HG02840 (cell line): ENCODE measurements around the gene KCNC2.
"Not testable (repeated sequence)": the region's sequence is repeated elsewhere in the genome, so short reads cannot be mapped to it uniquely, and the experiment has no call there.

Experiments used
- ATAC-seq: cut with Tn5 transposase; IDR thresholded peaks from one replicate; pipeline ENCODE4 v1.9.1; 2021; ENCODE audit warnings: mild to moderate bottlenecking, moderate library complexity, moderate number of reproducible peaks; ENCODE audit not compliant: unreplicated experiment, low FRiP score

Gene KCNC2

DNA sequence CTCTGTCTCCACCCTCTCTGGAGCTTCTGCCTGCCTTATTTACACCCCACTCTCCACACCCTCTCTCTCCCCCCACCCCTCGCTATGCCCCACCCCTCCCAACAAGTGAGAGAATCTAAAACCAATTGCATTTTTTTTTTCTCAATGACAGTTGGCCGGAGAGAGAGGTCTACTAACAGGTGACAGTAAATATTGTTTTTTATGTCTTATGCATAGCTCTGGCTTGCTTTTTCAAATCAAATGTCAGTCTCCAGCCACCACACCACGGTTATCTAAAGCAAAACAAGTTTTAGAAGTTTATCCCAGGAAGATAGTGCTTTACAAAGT, at the start of gene KCNC2:
Gene KCNC2, minus strand, starts transcription at position 28 of the 327 bp plus-strand sequence.
- no peak for ATAC-seq

DNA sequence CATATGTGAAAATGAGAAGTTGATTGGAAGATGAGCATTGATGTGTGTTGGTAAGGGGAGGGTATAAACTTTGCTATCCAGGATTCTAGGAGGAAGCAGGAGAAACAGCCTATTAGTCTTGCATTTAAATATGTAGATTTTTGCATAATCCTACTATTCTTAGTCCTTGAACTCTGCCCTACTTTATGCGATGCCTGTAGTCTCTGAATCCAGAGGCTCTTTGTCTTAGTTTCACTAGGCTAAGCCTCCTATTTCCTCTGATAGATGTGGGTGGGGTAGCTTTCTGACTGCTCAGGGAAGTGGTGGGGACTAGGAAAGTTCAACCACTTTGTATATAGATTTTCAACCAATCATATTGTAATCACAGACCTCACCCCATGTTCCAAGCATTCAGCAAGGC, 49.5 kb upstream of the KCNC2 start:
- no peak for ATAC-seq

DNA sequence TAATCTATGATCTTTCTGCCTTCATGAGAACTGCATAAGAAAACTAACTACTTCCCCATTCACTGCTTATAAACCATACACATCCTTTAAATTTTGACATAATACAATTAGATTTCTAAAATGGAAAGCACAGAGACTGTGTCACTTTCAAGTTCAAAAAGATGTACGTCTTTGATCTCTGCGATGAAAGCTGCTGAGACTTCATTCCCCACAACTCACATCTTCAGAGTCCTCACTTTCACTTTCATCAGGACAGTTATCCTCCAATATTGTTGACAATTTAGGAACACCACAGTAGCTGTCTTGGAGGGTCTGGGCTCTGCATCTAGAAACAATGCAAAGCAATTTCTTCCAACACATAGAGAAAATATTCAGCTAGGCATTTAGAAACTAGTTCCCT, 47.9 kb upstream of the KCNC2 start:
- ATAC-seq, result no peak

DNA sequence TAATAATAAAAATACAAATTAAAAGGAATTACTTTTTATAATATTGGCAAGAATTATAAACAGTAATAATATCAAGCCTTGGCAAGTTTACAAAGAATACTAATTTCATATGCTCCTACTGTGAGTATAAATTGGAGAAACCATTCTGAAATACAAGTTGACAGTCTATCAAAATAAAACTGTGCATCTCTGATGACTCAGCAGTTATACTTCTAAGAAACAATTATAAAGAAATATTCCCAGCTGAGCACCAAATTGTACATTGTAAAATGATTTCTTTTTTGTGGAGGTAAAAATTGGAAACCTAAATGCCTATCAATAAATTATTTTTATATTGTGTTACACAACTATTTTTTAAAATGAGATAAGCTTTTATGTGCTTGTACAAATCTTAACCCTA, 35.5 kb upstream of the KCNC2 start:
- ATAC-seq, result no peak

DNA sequence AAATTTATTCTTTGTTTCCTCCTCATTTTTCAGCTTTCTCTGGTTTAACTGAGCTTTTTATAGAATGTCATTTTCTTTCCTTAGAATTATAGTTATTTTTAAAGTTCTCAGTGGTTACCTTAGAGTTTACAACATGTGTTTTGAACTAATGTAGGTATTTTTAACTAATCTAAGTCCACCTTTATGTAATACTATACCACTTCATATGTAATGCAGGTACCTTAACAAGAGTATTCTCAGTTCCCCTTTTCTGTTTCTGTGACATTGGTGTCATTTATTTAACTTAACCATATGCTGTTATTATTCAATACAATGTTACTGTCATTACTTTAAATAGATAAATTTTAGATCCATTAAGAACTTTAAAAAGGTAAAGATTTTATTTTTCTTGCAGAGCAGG, 30.3 kb upstream of the KCNC2 start:
- ATAC-seq, result no peak

DNA sequence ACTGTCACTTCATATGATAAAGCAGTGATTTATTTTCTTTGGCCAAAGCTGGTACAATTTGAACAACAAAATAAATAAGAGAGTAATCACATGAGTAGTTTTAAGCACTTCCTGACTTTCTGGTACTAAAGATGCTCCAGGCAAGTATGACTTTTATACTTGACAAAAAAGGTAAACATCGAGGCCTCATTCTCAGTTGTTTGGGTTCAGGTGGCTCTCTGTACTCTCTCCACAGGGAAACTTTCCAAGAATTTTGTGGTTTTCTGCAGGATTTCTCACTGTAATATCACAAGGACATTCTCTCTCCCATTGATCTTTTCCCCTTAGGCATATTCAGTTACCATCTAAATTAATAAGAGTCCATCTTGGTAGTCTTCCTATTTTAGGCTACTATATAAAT, 26.6 kb upstream of the KCNC2 start:
- ATAC-seq, result no peak

DNA sequence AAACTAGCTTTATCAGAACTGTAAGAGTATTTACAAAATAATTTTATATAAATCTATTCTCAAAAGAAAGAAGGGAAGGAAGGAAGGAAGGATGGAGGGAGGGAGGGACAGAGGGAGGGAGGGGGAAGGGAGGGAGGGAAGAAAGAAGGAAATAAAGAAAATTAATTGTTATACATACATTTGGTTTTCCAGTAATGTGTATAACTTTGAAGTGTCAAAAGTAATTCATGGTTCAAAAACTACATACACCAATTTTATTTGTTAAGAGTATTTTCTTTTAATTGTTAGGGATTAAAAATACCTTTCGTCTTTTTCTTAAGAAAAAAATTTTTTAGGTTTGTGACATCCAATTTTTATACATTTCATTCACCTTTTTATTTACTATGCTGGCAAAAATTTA, 17.5 kb upstream of the KCNC2 start:
- ATAC-seq, result no peak

DNA sequence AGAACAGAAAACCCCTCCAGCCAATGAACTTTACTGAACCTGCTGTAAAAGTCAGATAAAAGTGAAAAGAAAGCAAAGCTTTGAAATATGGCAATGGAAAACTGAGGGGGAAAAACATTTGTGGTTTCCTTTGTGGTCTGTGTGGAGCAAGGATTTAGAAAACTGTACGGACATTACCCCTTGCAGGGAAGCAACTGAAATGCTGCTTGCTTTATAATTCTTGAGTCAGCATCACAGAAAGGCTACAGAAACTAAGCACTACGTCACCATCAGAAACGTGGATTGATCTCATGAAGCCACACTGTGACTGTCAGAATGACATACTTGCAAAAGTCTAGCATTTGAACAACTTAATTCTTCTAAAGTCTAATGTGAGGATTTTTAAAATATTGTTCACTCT, 2.4 kb upstream of the KCNC2 start:
- no peak for ATAC-seq

DNA sequence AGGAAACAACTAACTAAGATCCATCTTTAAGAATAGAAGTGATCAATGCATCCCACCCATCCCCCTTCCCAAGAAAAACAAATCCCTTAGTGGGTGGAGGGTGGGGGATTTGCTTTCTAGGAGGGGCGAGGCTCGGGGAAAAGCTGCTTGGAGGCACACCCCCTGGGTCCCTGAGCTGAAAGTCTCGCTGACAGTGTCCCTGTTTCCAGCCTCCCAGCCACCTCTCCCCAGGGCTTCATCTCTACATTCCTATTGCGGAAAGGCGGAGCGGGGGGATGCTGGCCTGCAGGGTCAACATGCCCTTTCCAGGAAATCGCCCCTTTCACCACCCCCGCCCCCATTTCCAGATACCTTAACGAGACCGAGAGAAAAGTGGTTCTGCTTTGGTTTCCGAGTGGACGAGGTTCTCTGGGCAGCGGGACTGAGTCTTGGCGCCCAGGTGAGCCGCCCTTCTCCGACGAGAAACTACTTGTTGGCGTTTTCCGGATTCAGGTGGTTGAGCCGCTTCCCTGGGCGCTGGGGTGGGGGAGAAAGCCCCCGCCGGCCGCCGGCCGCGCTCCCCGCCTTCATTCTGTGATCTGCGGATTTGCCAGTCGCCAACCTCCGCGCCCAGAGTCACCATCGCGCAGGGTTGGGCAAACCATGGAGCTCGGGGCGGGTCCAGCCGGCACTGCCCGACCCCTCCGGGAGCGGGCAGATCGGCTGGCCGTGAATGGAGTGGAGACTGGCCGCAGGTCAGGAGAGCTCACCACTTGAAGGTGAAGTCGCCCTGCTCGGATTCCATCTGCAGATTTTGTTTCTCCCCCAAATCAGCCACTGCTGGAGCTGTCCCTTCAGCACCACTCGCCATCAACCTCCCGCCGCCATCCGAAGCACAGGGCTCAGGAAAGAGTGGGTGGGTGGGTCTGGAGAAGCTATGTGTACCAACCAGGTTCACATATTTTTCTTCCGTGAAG, 505 bp downstream of the KCNC2 start:
- no peak for ATAC-seq

DNA sequence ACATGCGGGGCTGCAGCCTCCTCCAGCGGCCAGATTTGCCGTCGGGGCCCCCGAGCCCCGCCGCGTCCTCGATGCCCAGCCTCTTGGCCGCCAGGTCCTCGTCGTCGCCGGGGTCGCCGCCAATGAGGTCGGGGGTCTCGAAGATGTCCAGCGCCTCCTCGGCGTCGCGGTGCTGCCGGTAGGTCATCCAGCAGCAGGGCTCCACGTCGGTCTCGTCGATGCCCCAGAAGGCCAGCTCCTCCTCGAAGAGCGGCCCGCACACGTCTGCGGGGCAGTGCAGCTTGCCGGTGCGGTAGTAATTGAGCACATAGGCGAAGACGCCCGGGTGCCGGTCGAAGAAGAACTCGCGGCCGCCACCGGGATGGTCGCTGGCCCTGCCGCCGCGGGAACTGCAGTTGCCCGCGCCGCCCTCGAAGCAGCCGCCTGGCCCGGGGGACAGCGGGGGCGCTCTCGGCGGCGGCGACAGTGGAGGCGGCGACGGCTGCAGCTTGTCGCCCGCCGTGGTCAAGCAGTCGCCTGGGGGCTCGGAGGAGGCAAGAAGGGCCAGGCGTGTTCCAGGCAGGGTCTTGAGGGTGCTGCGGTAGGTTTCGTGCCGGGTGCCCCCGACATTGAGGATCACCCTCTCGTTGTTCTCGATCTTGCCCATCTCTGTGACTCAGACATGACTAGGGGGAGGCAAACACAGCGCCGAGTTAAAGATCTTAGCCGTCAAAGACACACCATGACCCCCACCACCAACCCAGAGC, 2.1 kb downstream of the KCNC2 start:
- no peak for ATAC-seq

DNA sequence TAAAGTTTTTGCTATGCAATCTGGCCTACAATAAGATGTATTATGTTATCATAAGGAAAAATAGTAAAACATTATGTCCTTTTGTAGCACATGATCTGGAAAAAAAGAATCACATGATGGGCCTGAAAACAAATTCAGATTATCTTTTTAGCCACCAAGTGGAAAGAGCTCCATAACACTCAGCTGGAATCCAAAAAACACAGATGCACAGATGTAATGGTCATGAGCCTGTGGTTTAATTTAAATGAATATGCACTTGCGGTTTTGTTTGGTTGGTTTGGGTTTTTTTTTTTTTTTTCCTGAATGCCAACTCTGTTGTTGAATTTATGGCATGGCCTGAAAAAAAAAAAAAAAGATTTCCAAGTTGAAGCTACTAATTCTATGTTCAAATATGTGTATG, 4.1 kb downstream of the KCNC2 start:
- no peak for ATAC-seq

DNA sequence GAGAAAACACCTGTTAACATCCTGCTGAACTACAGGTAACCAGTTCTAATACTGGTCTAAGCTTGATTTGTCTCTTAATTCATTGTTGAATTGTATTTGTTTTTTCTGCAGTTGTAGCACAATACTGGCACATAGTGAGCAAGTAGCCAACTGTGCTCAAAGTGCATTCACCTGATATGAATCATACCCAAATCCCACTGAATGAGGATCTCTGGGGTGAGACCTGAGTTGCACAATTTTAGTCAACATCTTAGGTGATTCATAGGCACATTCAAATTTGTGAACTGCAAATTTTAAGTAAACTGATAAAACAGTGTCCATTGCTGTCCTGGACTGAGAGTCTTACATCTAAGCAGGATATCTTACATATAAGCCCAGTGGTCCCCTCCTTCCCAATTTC, 12.8 kb downstream of the KCNC2 start:
- no peak for ATAC-seq

DNA sequence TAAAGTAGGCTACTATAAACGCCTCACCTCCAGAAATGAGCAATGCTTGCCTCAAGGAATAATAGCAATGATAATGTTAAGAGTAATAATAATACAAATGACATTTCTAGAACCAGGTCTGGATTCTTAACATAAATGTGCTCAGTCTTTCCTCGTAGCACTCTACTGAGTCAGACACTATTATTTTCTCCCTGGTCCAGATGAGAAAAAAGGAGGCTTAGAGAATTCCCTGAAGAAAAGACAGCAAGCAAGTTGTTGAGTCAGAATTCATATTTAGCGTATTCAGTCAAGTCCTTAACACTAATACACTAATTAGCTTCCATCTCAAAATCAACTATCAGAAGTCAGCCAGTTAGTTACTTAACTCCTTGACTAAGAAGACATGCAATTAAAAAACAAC, 13.2 kb downstream of the KCNC2 start:
- no peak for ATAC-seq

DNA sequence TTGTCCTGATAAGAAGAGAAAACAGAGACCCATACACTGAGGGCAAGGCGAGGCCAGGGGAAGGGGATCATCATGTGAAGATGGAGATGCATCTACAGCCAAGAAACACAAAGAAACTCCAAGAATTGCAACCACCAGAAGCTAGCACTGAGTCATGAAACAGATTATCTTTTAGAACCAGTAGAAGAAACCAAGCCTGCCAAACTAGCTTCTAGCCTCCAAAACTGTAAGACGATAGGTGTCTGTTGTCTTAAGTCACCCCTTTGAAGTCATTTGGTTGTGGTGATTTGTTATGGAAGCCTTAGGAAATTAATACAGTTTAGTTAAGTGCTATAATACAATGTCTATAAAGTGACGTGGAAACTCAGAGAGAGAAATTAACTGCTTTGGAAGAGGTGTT, 15.4 kb downstream of the KCNC2 start:
- ATAC-seq, result no peak

DNA sequence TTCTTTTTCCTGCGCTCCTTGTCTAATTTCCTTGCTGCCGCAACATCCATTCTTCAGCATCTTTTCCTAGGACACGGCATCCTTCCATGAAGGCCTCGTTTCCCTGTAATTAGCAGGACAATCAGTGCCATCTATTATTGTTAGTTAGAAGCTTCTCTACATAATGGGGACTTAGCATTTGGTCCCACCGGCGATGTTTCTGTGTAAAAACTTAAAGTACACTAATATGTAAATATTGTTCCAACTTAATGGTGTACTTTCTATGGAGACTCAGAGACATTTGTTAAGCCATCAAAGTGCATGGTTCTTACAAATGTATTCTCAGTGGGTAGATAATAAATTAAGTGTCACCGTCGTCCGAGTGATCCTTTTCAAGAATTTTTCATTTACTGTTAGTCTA, 17.4 kb downstream of the KCNC2 start:
- ATAC-seq, result no peak

DNA sequence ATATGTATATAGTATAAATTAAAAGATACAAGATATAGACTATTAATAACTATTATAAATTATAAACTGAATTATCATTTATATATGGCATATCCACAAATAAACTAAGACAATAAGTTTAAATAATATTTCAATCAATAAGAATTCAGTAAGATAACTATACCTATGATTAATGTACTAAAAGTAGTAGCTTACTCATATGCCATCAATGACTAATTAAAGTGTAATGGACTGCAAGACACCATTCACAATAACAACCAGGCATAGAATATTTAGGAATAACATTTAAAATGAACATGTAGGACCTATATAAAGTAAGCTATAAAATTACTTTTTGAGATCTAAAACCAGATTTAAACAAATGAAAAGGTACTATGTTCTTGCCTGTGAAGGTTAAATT, 18.8 kb downstream of the KCNC2 start:
- no peak for ATAC-seq

DNA sequence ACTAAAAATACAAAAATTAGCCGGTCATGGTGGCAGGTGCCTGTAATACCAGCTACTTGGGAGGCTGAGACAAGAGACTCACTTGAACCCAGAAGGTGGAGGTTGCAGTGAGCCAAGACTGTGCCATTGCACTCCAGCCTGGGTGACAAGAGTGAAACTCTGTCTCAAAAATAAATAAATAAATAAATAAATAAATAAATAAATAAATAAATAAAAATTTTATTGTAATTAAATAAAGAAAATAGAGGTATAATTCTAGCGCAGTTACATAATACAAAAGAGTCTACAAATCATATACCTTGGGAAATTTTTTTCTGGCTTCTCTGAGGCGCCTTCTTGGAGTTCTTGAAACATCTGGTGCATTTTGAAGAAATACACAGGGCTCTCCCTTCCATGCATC, 23.8 kb downstream of the KCNC2 start:
- ATAC-seq, result not testable (repeated sequence)

DNA sequence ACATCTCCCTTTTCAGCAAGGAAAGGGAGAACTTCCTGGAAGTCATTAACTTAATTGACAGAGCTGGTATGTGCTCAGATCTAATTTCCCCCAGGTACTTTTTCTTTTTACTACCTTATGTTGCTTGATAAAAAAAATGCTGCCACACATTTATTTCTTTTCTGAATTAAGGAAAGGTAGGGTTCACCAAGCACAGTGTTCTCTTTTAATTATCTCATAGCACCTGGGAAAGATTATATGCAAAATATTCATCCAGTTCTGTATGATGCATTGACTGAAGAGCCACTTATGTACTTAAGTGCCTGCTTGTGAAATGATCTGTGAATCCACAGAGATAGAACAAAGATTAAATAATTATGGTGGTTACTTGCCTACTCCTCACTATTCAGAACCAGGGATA, 25.1 kb downstream of the KCNC2 start:
- no peak for ATAC-seq

DNA sequence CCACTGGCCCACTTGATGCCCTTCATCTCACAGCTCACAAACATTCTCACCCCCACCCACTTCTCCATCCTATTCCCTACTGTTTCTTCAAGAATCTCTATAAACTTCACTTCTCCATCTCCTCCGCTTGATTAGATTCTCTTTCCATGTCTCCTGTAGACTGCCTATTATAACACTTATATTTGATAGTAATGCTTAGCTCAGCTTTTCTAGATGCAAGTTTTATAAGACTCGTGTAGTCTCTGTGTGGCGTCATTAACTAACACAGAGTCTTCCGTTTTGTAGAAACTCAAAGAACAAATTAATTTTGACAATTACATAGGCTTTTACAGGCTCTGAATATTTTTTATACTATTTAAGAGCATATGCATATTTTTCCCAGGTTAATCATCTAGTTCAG, 25.7 kb downstream of the KCNC2 start:
- no peak for ATAC-seq

DNA sequence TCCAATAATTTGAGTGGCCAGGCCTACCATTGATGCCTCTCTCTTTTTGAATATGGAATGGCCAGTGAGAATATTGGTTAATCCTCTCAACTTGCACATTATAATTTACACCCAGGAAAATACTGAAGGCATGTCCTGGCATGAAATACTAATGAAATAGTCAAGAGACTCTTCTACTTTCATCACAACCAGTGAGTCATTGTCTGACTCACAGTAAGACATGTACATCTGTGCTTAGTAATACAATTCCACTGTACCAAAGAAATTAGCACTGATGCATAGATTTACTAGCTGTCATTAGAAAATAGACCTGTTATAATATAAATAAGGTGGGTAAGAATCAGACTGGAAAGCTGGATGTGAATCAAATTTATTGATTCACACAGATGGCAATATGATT, 31.6 kb downstream of the KCNC2 start:
- ATAC-seq, result no peak

DNA sequence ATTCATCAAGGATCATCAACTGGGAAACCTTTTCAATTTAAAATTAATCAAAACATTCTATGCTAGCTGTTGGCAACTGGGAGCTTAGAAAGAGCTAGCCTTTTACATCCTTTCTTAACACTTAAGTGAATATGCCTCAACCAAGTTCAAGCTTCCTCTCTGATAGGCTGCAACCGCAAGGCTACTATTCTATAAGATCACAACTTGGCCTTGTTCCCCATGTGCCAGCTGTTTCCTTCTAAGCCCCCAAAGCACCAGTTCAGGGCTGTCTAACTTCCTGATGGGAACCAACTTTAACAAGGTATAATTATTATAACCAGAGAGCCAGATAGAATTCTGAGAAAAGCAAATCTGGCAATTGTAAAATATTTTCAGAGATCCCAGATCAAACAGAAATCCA, 37.0 kb downstream of the KCNC2 start:
- ATAC-seq, result no peak

DNA sequence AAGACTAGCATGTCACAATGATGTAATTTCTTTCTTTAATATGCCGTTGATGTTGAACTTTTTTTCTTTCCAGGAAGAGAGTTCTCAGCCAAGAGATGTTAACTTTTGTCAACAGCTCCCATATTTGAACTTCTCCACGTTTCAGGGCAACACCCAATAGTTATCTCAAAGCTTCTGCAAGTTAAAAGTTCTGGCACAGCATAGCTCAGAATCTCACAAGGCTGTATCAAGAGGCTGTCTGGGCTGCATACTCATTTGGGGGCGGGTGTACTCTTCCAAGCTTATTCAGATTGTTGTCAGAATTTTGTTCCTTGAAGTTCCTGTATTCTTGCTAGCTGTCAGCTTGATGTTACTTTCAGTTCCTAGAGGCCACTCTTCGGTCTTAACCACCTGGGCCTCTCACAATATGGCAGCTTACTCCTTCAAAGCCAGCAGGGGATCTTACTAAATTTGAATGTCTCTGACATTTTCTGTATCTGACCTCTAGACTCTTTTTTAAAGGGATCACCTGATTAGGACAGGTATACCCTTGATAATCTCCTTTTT, 38.9 kb downstream of the KCNC2 start:
- ATAC-seq, result no peak
